Activated CD4-positive, alpha-beta memory T cell treated with anti-CD3 and anti-CD28 coated beads, Interleukin-2, amount 10 ng/mL, durations not matched to agents 7 days and 5 days (primary cell): ENCODE measurements around the gene ARVCF. TPM values are rescaled to one million over a fixed set of nuclear protein-coding genes. Genes with fewer than 3 reads are reported as not detected.
"Not testable (repeated sequence)": the region's sequence is repeated elsewhere in the genome, so short reads cannot be mapped to it uniquely, and the experiment has no call there.

Experiments
- CTCF ChIA-PET: fragments of 350-600 bp; sonication (Branson Sonifier 250); formaldehyde crosslinking; loops from one replicate; lab custom pipeline; 2021; ENCODE audit warnings: antibody characterized with exemption, inconsistent platforms; lab: Charles Lee
- POLR2A ChIA-PET: fragments of 350-600 bp; sonication (Branson Sonifier 250); formaldehyde crosslinking; loops from one replicate; lab custom pipeline; 2021; ENCODE audit warnings: antibody characterized with exemption; lab: Charles Lee
- DNase-seq: peaks from one replicate; pipeline ENCODE4 v3.0.0-alpha.2; 2020
- H3K27ac Mint-ChIP-seq: one replicate; pipeline ENCODE4 v1.8.0; 2021; ENCODE audit warnings: mild to moderate bottlenecking, mixed read lengths
- H3K27me3 Mint-ChIP-seq: one replicate; pipeline ENCODE4 v1.8.0; 2021; ENCODE audit warnings: mixed read lengths
- H3K36me3 Mint-ChIP-seq: one replicate; pipeline ENCODE4 v1.8.0; 2021; ENCODE audit warnings: low read depth, mixed read lengths
- H3K4me1 Mint-ChIP-seq: one replicate; pipeline ENCODE4 v1.8.0; 2021; ENCODE audit warnings: mixed read lengths
- H3K4me3 Mint-ChIP-seq: one replicate; pipeline ENCODE4 v1.8.0; 2021; ENCODE audit warnings: mild to moderate bottlenecking, mixed read lengths
- H3K9me3 Mint-ChIP-seq: one replicate; pipeline ENCODE4 v1.8.0; 2021; ENCODE audit warnings: mixed read lengths
- total RNA-seq, 2 experiments: library from RNA; stranded (reverse); gene quantifications; one replicate each; pipeline ENCODE4 v1.2.3, GENCODE V29; 2021

ARVCF gene
- total RNA-seq, 2 experiments from 2014 or later, result 0.58 to 0.71 TPM

DNA sequence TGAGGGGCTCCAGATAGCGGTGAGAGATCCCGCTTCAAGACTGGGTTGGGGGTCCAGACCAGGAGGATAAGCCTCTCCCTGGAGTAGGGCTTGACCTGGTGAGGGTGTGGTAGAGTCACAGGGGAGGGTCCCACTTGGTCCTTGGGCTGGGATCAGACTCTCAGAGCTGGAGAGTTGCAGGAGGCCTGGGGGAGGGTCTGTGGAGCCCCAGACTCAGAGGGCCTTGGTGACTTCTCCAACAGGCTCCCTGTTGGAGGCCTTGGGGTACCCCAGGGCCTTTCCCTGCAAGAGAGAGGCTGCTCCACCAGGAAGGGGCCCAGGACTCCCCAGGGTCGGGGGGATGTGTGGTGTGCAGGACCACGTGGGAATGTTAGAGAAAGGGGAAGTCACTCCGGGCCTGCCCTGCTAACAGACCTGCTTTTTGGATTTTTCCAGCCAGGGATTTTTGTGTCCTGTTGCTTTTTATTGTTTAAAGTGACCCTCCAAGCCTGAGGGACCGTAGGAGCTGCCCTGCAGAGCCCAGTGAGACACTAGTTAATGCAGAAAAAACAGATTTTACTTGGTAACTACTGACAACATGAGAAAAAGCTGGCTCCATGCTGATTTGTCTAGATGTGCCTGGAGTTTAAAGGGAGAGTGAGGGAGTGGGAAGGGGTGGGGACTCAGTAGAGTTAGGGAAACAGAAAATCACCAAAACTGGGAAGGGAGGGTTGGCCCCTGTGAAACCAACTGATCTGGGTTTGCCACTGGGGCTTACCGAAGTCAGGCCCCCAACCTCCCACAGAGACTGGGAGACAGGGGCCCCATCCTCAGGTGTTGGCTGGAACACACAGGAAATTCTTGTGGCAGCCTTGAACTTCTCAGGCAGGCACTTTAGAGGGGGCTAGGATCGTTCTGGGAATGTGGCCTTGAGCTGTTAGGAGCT is 74.2 kb downstream of the ARVCF start:
- no peaks in the 10 kb centered on the region for H3K9me3 Mint-ChIP-seq
- H3K36me3 Mint-ChIP-seq, result peaks cover 10% of the 10 kb centered on the region
- H3K4me3 Mint-ChIP-seq, result peak overlapping the region; percentile 91
- no peaks in the 10 kb centered on the region for H3K27me3 Mint-ChIP-seq
- H3K4me1 Mint-ChIP-seq, result peaks cover 41% of the 10 kb centered on the region
- DNase-seq, result no peak
- ChIA-PET POLR2A (interaction anchor here (0.7 to 2.7 kb wide), 8 partner anchors 9 to 464 kb away, joined by 3 to 11 read pairs (median 5); partner anchors contain the start of genes GNB1L and RTL10), CTCF (interaction anchor here (1.0 to 1.9 kb wide), 4 partner anchors 11 to 212 kb away, joined by 3 to 6 read pairs (median 4); no protein-coding TSS in a partner anchor)
- peak overlapping the region; percentile 88 for H3K27ac Mint-ChIP-seq

DNA sequence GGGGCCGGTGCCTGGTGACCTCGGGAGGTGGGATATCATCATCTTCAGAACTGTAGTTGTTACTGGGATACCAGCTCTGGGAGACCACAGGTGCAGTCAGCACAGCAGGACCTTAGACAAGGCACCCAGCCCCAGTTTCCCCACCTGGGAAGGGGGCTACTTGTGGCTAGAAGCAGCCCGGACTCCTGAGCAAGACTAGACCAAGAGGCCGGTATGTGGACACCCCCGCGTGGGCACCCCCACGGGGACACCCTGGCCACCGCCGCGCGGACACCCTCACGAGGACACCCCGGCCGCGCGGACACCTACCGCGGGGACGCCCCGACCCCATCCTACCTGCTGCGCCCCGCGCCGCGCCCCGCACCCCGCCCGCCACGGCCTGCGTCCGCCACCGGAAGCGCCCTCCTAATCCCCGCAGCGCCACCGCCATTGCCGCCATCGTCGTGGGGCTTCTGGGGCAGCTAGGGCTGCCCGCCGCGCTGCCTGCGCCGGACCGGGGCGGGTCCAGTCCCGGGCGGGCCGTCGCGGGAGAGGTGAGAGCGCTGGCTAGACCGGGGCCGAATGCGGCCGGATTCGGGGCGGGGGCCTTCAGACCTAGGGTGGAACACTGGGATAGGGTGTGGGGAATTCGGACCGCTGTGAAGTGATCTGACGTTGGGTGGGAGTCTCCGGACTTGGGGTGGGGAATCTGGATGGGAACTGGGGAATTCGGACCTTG is 75.1 kb downstream of the ARVCF start, which contains the start of the genes COMT and TXNRD2:
COMT (plus strand) TSS at position 408 of the 718 bp plus-strand sequence. CDS start 20,755 bp downstream, outside the sequence.
TXNRD2 (minus strand) TSS at position 454 of the 718 bp plus-strand sequence; CDS start at position 439, 15 bp downstream.
- ChIA-PET POLR2A (interaction anchor here (0.8 to 2.7 kb wide), 8 partner anchors 8 to 86 kb away, joined by 3 to 11 read pairs (median 5); partner anchors contain the start of genes GNB1L and RTL10), CTCF (interaction anchor here (1.9 kb wide), 1 partner anchor 211 kb away, joined by 4 read pairs; no protein-coding TSS in a partner anchor)
- DNase-seq, result peak; percentile 80
- Mint-ChIP-seq H3K4me3 (peak within 1 kb of the TSS; percentile 91), H3K9me3 (peaks cover 4% of the 10 kb centered on the region), H3K4me1 (peaks cover 36% of the 10 kb centered on the region), H3K27me3 (no peaks in the 10 kb centered on the region), H3K27ac (peak within 1 kb of the TSS; percentile 88), H3K36me3 (peaks cover 19% of the 10 kb centered on the region)

DNA sequence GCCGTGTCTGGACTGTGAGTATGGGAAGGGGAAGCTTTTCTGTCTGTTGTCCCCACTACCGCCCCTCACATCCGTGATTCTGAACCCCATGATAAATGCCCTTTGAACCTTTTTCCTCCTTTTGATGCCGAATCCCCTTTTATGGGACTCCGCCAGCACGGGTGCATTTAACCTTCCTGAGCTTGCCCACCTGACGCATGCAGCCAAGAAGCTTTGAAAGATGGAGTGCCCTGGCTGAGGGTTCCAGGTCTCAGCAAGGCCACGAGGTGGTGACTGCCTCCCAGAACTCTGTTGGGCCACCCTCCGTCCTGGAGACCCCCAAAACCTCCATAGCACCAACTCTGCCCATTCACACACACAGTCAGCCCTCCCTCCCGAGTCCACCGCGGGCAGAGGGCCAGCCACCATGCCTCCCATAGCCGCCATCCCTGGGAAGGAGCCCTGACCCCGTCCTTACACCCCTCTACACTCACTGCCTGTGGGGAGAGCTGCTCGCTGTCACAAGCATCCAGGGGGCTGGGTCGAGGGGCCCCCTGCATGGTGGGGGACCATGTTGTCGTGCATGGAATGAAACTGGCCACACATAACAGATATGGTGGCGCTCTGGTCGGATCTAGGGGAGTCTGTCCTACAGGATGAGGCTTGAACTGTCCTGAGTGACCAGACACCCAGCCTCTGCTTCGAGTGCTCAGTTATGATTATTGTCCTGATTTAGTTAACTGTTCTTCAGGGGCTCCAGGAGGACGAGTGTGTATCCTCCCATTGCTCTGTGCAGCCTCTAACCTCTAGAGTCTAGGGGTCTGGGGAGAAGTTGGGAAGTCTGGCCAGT is 75.9 kb downstream of the ARVCF start:
- POLR2A ChIA-PET, result interaction anchor here (1.0 to 2.7 kb wide), 5 partner anchors 15 to 85 kb away, joined by 3 to 11 read pairs (median 5); partner anchors contain the start of genes GNB1L and RTL10

DNA sequence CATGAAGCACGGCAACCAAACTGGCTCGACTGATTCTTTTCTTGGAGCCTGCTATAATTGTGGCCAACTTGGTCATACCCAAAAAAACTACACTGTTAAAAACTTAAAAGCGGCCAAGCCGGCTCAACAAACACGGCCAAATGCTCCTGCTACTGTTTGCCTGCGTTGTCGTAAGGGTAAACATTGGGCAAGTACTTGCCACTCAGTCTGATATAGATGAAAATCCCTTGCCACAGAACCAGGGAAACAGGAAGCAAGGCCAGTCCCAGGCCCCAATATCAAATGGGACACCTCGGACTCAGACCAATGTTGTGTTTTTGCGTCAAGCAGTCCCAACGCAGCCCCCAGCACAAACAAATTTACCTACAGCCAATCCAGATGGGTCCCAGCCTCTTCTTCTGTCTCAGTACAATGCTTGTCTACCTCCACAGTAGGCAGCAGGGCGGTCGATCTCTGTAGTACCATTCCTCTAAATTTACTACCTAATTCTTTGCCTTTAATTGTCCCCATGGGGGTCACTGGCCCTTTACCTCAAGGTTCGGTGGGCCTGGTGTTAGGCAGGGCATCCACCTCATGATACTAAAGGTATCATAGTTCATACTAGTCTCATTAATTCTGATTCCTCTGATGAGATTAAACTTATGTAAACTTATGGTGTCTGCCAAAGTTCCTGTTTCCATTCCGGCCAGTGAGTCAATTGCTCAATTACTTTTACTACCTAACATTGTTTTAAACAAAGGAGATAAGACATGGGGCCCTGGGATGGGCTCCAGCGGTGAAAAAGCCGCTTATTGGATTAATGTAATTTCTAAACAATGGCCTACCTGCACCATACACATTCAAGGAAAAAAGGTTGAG is 78.8 kb downstream of the ARVCF start:
- Mint-ChIP-seq H3K27ac (no peak overlapping the region), H3K4me1 (peaks cover 18% of the 10 kb centered on the region), H3K27me3 (no peaks in the 10 kb centered on the region), H3K4me3 (no peak overlapping the region), H3K36me3 (peaks cover 23% of the 10 kb centered on the region), H3K9me3 (peaks cover 9% of the 10 kb centered on the region)
- ChIA-PET CTCF (no interaction called here), POLR2A (no interaction called here)
- no peak for DNase-seq

More for the DNA sequence above, 75.9 kb downstream of the ARVCF start:
- peaks cover 9% of the 10 kb centered on the region for H3K9me3 Mint-ChIP-seq
- H3K4me3 Mint-ChIP-seq, result peak overlapping the region; percentile 91
- H3K27ac Mint-ChIP-seq, result peak overlapping the region; percentile 68
- CTCF ChIA-PET, result interaction anchor here (1.4 to 1.9 kb wide), 2 partner anchors 210 kb away, joined by 4 read pairs; no protein-coding TSS in a partner anchor
- no peaks in the 10 kb centered on the region for H3K27me3 Mint-ChIP-seq
- peaks cover 25% of the 10 kb centered on the region for H3K36me3 Mint-ChIP-seq
- DNase-seq, result no peak
- H3K4me1 Mint-ChIP-seq, result peaks cover 35% of the 10 kb centered on the region

DNA sequence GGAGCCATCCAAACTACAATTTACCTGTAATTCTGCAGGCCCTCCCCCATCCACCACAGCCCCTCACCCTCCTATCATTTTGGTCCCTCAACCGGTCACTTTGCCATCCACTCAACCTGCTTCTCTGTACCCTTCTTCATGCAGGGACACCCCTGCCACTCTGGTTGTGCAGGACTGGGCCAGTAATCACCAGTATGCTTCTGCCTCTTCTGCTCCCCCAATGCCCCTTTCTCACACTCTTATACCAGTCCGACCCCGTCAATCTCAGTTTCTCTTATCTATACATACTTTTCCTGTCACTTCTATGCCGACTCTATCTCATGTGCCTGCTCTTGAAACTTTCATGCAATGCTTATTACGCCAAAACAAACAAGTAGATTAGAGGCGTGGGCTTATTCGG is 80.1 kb downstream of the ARVCF start:
- H3K27ac Mint-ChIP-seq, result no peak overlapping the region

DNA sequence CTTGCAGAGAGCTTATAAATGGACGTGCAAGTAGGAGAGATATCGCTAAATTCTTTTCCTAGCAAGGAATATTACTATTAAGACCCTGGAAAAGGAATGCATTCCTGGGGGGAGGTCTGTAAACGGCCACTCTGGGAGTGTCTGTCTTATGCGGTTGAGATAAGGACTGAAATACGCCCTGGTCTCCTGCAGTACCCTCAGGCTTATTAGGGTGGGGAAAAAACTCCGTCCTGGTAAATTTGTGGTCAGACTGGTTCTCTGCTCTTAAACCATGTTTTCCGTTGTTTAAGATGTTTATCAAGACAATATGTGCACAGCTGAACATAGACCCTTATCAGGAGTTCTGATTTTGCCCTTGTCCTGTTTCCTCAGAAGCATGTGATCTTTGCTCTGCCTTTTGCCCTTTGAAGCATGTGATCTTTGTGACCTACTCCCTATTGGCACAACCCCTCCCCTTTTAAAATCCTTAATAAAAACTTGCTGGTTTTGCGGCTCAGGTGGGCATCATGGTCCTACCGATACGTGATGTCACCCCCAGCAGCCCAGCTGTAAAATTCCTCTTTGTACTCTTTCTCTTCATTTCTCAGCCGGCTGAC is 81.4 kb downstream of the ARVCF start:
- CTCF ChIA-PET, result interaction anchor here (1.1 kb wide), 1 partner anchor 25 kb away, joined by 3 read pairs; no protein-coding TSS in a partner anchor
- H3K27me3 Mint-ChIP-seq, POLR2A ChIA-PET, H3K9me3 Mint-ChIP-seq, H3K27ac Mint-ChIP-seq, H3K4me3 Mint-ChIP-seq, H3K4me1 Mint-ChIP-seq, DNase-seq: not testable (repeated sequence)
- peaks cover 20% of the 10 kb centered on the region for H3K36me3 Mint-ChIP-seq

More for the DNA sequence above, 80.1 kb downstream of the ARVCF start:
- ChIA-PET CTCF (no interaction called here), POLR2A (no interaction called here)
- H3K4me1 Mint-ChIP-seq, result peaks cover 12% of the 10 kb centered on the region
- DNase-seq, result no peak
- H3K27me3 Mint-ChIP-seq, result no peaks in the 10 kb centered on the region
- H3K9me3 Mint-ChIP-seq, result peaks cover 9% of the 10 kb centered on the region
- peaks cover 20% of the 10 kb centered on the region for H3K36me3 Mint-ChIP-seq
- no peak overlapping the region for H3K4me3 Mint-ChIP-seq

DNA sequence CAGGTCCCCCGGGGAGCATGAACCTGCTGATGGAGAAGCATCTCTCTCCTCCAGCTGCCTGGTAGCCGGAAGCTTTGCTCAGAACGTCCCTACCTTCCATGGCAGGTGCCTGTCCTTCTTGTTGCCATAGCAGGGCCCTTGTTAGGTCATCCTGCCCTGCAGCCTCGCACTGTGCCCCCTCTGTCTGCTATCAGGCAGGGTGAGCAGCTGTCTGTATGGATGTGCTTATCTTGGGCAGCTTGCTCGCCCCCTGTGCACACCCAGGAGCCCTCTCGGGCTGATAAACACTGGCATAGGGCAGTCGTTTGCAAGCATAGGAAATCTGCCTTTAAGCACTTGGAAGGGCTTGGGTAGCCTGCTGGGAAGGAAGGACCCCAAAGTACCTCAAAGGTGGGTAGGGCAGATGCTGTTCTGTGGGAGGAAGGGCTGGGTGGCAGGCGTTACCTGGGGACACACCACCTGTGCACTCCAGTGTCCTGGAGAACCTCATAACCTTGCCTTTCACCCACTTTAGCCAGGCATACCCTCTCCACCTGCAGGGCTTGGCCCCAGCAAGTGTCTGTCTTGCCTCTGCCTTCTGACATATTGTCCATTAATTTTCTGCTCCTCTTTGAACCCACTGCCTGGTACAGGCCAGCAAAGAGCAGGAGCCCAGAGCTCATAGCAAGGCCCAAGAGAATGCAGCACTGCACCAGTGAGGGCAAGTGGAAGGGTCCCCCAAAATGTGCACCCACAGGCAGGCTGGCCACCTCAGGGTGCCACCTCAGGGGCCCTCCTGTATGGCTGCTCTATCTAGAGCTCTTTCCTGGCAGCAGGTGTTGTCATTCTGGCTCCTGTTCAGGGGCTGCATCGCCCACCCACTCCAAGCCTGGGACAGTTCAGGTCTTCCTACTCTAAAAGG is 83.0 kb downstream of the ARVCF start:
- H3K4me3 Mint-ChIP-seq, result no peak overlapping the region

DNA sequence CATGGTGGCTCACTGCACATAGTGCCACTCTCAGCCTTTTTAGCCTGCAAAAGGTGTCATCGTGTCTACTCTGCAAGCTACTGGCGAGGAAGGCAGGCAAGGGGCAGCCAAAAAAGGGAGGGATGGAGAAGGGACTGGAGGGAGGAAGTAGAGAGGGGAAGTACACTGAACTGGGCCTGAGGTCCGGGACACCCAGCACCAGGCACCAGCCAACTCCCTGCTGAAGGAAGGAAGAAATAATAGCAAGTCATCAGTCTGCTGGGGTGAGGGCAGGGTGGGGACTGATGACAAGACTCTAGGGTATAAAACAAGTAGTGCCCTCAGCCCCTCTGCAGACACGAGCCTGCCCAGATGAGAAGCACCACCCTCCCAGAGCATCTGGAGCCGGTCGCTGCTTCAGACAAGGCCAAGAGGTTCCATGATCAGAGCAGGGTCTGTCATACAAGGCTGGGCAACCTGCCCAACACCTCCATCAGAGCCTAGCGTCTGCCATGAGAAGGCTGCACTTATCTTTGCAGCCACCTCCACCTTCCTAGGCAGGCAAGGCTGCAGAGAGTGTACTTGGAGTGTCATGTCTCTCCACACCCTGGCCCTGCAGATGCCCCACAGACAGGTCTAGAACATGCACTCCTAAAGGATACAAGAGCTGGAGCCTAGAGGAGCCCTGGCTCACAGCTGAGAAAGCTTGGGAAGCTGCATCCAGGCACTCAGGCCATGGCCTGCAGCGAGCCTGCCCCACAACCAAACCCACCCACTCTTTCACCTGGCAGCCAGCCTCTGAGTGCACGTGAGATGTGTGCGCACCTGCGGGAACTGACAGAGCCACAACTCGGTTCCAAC is 84.0 kb downstream of the ARVCF start:
- no peaks in the 10 kb centered on the region for H3K27me3 Mint-ChIP-seq
- POLR2A ChIA-PET, result interaction anchor here (0.5 to 1.2 kb wide), 2 partner anchors 8 to 10 kb away, joined by 3 to 5 read pairs; no protein-coding TSS in a partner anchor
- H3K27ac Mint-ChIP-seq, result no peak overlapping the region
- H3K36me3 Mint-ChIP-seq, result peaks cover 20% of the 10 kb centered on the region
- H3K9me3 Mint-ChIP-seq, result peaks cover 9% of the 10 kb centered on the region
- CTCF ChIA-PET, result no interaction called here
- H3K4me1 Mint-ChIP-seq, result no peaks in the 10 kb centered on the region
- H3K4me3 Mint-ChIP-seq, result no peak overlapping the region
- DNase-seq, result no peak

More for the DNA sequence above, 83.0 kb downstream of the ARVCF start:
- Mint-ChIP-seq H3K9me3 (peaks cover 9% of the 10 kb centered on the region), H3K36me3 (peaks cover 20% of the 10 kb centered on the region), H3K27ac (no peak overlapping the region), H3K4me1 (no peaks in the 10 kb centered on the region), H3K27me3 (no peaks in the 10 kb centered on the region)
- ChIA-PET CTCF (interaction anchor here (1.1 to 1.3 kb wide), 3 partner anchors 20 to 203 kb away, joined by 3 to 6 read pairs (median 4); no protein-coding TSS in a partner anchor), POLR2A (interaction anchor here (0.5 to 1.2 kb wide), 2 partner anchors 9 kb away, joined by 3 to 5 read pairs; no protein-coding TSS in a partner anchor)
- no peak for DNase-seq

DNA sequence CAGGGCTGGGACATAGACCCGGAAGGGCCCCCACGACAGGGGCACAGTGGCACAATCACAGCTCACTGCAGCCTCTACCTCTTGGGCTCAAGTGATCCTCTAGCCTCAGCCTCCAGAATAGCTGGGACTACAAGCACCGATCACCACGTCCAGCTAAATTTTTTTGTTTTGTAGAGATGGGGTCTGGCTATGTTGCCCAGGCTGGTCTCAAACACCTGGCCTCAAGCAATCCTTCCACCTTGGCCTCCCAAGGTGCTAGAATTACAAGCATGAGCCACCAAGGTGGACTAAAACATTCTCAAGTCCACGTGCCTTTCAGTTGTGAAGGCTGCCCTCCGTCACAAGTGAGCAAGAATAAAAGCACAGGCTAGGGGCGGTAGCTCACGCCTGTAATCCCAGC is 85.1 kb downstream of the ARVCF start:
- no peak for DNase-seq
- no peak overlapping the region for H3K27ac Mint-ChIP-seq
- ChIA-PET POLR2A (no interaction called here), CTCF (no interaction called here)
- H3K27me3 Mint-ChIP-seq, result no peaks in the 10 kb centered on the region
- H3K4me3 Mint-ChIP-seq, result no peak overlapping the region
- peaks cover 5% of the 10 kb centered on the region for H3K9me3 Mint-ChIP-seq
- H3K4me1 Mint-ChIP-seq, result no peaks in the 10 kb centered on the region
- H3K36me3 Mint-ChIP-seq, result peaks cover 11% of the 10 kb centered on the region
